Posterior vena cava (tissue), 2 donors: ENCODE measurements around the gene ZNF771. TPM values are rescaled to one million over a fixed set of nuclear protein-coding genes. Genes with fewer than 3 reads are reported as not detected.

Experiments
- DNase-seq: peaks from one replicate; pipeline ENCODE4 v3.0.0-alpha.2; 2020; ENCODE audit warnings: low spot score
- intact Hi-C, 2 donors: fragments of 100-400 bp; cut with DNase I; formaldehyde crosslinking; loops; one replicate each; pipeline versions ENCODE4 v1.14.1 to v1.14.2; 2022 to 2023
- total RNA-seq, 2 donors: library from RNA; stranded (reverse); fragmentation: NEBNext Ultra II Directional; extraction: Animal tissue kit (Norgen Biotek cat#: 25700); gene quantifications; one replicate each; pipeline ENCODE4 v1.2.1, GENCODE V29; 2021
- donor health status: DM: yes; HTN: yes; CAD: no.
- donor health status: DM: yes; HTN: yes; CAD: no.

The ZNF771 gene
- total RNA-seq, 2 donors from 2014 or later: 5.6 to 6.1 TPM

DNA sequence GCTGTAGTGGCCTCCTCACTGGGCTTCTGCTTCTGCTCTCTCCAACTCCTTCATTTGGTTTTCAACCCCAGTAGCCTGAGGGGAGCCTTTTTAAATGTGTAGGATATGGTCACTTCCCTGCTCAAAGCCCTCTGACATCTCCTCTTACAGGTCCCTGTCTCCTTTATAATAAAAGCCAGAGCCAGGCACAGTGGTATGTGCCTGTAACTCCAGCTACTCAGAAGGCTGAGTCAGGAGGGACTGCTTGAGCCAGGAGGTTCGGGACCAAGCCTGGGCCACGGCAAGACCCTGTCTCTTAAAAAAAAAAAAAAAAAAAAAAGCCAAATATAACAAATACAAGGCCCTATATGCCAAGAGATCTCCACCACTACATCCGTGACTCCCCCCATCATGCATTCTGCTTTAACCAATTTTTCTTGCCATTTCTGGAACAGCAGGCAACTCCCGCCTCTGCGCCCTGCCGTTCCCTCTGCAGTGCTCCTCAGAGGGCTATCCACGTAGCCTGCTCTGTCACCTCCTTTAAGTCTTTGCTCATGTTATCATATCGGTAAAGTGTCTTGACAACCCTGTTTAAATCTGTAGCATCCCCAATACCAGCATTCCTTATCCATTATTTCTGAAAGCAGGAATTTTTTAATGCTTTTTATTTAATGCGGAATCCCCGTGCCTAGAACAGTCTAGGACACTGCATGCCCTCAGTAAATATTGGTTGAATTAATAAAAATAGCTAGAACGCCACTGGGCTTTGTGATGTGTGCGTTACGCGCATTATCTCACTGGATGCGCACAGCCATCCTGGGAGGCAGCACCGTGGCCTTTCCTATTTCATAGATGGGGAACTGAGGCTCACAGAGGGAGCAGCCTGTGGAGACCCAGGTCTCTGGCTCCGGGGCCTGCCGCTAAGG lies 9.5 kb downstream of the ZNF771 start:
- no peak for DNase-seq
- intact Hi-C loops: no loop called here

DNA sequence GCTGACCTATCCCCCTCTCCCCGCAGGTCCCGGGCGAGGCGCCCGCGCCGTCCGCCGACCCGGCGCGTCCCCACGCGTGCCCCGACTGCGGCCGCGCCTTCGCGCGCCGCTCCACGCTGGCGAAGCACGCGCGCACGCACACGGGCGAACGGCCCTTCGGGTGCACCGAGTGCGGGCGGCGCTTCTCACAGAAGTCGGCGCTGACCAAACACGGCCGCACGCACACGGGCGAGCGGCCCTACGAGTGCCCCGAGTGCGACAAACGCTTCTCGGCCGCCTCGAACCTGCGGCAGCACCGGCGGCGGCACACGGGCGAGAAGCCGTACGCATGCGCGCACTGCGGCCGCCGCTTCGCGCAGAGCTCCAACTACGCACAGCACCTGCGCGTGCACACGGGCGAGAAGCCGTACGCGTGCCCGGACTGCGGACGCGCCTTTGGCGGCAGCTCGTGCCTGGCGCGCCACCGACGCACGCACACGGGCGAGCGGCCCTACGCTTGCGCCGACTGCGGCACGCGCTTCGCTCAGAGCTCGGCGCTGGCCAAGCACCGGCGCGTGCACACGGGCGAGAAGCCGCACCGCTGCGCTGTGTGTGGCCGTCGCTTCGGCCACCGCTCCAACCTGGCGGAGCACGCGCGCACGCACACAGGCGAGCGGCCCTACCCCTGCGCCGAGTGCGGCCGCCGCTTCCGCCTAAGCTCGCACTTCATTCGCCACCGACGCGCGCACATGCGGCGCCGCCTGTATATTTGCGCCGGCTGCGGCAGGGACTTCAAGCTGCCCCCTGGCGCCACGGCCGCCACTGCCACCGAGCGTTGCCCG lies 10.3 kb downstream of the ZNF771 start:
- intact Hi-C loops: no loop called here
- DNase-seq: peak; percentile 95

DNA sequence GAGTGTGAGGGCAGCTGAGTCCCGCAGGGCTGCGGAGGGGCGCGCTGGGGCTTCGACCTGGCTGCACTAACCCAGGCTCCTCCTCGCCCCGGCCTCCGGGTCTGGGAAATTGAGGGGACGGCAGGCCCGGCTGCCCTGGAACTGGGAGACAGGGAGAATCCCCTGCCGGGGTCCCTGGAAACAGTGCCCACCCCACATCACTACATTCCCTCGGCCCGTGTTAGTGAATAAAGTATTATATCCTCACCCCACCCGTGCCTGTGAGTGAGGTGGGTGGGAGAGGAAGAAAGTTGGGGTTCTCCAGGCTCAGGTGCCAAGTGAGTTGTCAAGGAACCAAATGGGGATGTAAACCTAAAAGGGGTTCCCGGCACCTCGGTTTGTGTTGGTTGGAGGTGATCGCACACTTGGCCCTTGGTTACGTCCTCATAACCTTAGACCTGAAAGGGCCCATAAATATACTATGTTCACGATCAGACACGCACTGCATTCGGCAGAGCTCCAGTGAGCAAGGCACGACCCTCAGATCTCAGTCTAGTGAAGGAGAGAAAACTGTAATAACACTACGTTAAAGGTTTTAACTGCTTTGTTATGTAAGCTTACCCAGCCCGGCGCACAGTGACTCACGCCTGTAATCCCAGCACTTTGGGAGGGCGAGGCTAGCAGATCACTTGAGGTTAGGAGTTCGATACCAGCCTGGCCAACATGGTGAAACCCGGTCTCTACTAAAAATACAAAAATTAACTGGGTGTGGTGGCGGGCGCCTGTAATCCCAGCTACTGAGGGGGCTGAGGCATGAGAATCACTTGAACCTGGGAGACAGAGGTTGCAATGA lies 11.2 kb downstream of the ZNF771 start:
- intact Hi-C loops: no loop called here
- no peak for DNase-seq

DNA sequence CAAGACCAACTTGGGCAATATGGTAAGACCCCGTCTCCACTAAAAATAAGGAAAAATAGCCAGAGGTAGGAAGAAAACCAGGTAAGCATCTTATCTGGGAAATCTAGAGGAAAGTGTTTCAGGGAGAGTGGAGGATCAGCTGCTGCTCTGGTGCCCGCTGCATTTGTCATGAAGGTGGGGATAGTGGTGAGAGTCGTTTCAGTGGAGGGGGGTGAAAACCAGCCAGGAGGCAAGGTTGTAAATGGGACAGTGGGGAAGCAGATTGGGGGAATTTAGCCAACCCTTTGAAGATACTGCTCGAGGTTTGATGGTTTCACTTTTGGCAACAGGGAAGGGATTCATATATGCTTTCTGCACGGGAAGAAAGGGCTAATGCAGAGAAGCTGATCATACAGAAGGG lies 13.6 kb downstream of the ZNF771 start:
- DNase-seq: no peak
- intact Hi-C loops: no loop called here

DNA sequence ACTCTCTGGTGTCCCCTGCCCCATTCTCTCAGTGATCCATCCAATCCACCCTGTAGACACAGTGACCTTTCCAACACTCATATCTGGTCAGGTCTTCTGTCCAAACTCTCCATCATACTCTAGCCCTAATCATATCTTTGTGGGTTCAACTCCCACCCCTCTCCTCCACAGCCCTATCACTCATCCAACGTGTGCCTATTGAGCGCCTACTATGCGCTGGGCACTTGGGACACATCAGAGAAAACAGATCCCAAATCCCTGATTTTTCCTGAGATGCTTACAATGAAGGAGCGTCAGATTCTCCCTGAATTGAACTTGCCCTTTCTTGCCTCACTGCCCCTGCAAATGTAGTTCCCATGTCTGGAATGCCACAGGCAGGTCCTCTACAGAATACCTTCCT lies 20.6 kb downstream of the ZNF771 start:
- no peak for DNase-seq
- intact Hi-C loops: no loop called here

DNA sequence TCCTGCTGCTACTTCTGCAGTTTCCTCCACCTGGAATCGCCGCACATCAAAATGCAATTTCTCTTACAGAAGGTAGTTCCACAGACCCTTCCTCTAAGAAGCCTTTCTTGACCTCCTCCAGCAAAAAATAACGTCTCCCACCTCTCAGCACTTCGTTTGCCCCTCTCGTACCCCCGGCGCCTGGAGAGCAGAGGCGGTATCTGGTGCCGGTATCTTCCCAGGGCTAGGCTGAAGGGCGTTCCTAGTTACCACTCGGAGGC lies 21.9 kb downstream of the ZNF771 start:
- DNase-seq: no peak
- intact Hi-C loops: no loop called here

DNA sequence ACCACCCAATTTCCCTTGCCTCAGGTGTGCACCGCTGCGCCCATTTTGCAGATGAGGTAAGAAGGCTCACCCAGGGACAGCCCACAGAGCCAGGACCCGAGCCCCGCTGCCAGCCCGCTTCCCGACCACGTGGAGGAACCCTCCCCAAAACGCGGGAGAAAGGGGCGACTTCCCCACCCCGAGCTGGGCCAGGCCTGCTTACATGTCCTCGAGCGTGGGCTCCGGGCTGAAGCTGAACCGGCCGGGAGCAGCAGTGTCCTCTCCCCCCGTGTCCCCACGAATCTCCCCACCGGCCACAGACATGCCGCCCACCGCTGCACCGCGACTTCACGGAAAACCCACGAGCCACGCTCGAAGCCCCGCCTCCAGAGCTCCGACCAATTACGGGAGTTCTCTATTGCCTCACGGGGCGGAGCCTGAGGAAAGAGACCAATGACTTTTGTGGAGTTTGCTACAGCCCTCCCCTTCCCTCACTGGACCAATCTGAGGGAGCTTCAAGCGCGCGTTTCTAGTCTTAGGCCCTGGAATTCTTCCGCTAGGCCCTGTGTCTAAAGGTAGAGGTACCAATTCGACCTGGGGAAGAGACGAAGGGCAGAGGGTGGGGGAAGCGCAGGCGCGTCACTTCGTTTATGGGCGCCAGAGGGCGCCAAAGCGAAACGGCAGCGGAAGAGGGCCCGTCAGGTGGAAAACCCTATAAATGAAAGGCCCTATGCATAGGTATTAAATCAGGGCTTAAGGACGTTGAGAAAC lies 22.4 kb downstream of the ZNF771 start, which contains the start of gene DCTPP1:
Gene DCTPP1, minus strand, starts transcription at position 353 of the 750 bp plus-strand sequence. Its CDS starts 50 bp downstream, at position 303.
- intact Hi-C loops: no loop called here
- peak; percentile 97 for DNase-seq

DNA sequence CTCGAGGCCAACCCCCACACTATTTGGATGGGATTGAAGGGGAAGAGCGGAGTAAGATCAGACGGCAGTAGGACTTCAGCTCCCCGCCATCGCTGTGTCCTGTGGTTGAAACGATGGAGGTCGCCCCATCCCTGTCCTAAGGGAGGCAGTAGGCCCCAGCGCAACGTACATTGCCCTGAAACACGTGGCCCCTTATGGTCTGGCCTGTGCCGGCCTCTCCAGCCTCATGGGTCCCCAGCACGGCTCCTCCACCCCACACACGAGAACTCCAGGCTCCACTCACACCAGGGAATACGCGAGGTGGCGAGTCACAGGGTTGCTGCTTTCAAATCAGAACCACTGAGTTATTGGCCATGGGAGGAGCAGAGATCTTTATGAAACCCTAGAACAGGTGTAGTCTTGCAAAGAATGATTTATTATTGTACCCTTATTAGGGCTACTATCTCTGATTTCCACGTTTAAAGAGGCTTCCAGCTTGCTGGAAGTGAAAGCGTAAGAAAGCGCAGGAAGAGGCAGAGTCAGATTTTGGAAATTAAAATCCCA lies 23.1 kb downstream of the ZNF771 start:
- DNase-seq: no peak
- intact Hi-C loops: no loop called here

DNA sequence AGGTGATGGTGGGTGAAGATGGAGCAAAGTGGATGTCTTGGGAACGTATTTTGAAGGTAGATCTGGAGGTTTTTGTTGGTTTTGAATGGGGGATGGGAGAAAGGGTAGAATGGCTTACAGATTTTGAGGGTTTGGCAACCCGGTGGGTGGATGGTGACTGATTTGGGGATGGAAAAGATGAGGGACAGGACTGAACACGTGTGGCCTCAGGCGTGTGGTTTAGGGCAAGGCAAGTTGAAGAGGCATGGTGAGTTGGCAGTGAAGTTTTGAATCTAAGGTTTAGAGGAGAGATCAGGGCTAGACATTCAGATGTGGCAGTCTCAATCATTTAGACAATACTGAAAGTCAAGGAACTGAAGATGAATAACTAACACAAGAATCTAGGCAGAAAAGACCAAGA lies 27.4 kb downstream of the ZNF771 start:
- intact Hi-C loops: no loop called here
- DNase-seq: no peak

DNA sequence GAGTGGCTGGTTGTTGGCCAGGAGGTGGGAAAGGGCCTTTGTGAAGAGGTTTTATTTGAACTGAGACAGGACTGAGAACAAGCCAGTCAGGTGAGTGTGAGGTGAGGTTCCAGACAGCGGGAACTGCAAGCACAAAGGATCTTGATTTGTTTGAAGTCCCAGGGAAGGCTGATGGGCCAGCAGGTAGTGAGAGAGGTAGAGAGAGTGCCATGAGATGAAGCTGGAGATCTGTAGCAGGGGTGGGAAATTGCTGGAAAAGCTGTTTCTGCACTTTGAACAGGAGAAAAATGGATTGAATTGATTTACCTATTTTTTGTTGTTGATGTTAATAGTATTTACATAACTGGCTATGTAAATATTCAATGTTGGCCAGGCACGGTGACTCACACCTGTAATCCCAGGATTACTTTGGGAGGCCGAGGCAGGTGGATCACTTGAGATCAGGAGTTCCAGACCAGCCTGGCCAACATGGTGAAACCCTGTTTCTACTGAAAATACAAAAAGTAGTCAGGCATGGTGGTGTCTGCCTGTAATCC lies 30.2 kb downstream of the ZNF771 start:
- DNase-seq: no peak
- intact Hi-C loops: no loop called here

DNA sequence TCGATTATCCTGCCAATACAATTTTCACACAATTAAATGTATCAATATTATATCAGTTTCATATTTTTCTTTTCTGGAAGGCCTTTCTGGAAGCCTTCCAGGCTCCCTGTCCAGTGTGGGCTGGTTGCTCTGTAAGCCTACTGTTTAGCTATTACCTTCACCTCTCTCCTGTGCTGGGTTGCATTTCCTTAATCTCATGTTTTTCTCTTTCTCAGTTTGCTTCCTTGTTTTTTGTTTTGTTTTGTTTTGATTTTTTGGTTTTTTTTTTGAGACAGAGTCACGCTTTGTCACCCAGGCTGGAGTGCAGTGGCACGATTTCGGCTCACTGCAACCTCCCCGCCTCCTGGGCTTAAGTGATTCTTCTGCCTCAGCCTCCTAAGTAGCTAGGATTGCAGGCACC lies 31.4 kb downstream of the ZNF771 start:
- DNase-seq: no peak
- intact Hi-C loops: no loop called here

DNA sequence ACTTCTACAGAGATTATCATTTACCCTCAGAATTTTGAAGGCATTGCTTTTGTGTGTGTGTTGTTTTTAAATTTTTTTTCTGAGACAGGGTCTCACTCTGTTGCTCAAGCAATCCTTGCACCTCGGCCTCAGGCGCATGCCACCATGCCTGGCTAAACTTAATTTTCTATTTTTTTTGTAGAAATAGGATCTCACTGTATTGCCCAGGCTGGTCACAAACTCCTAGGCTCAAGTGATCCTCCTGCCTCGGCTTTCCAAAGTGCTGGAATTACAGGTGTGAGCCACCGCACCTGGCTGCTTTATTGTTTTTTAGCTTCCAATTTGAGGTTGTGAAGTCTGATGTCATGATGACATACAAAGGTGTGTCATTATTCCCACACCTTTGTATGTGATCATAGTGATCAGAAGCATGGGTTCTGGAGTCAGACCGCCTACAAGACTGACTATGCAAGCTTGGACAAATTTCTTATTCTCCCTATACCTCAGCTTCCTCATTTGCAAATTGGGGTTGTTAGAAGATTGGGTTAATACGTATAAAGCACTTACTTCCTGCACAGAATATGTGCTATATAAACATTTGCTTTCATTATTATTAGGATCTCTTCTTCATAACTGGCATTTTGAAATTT lies 32.4 kb downstream of the ZNF771 start:
- no peak for DNase-seq
- intact Hi-C loops: loop anchor here in 1 of 2 donors (10.0 kb wide), 1 partner anchor 85 kb away; the partner anchor contains the start of gene ZNF768

DNA sequence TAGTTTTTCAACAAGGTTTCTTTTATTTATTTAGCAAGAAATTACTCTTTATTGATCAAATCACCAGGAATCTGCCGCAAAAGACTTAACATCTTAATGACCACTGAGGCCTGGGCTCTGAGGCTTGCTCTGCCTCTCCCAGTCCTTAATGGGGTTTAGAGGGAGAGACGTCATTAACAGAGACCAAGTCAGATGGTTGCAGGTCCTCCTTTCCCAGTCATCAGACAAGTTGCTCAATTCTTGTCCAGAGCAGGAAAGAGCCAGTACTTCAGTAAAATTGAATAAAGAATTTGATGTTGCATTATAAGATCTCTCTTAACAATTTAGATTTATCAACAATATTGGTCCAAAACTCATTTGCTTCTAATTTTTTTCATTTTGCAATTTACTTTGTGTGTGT lies 36.2 kb downstream of the ZNF771 start:
- intact Hi-C loops: loop anchor here in 1 of 2 donors (10.0 kb wide), 1 partner anchor 81 kb away; the partner anchor contains the start of gene ZNF768
- DNase-seq: no peak

DNA sequence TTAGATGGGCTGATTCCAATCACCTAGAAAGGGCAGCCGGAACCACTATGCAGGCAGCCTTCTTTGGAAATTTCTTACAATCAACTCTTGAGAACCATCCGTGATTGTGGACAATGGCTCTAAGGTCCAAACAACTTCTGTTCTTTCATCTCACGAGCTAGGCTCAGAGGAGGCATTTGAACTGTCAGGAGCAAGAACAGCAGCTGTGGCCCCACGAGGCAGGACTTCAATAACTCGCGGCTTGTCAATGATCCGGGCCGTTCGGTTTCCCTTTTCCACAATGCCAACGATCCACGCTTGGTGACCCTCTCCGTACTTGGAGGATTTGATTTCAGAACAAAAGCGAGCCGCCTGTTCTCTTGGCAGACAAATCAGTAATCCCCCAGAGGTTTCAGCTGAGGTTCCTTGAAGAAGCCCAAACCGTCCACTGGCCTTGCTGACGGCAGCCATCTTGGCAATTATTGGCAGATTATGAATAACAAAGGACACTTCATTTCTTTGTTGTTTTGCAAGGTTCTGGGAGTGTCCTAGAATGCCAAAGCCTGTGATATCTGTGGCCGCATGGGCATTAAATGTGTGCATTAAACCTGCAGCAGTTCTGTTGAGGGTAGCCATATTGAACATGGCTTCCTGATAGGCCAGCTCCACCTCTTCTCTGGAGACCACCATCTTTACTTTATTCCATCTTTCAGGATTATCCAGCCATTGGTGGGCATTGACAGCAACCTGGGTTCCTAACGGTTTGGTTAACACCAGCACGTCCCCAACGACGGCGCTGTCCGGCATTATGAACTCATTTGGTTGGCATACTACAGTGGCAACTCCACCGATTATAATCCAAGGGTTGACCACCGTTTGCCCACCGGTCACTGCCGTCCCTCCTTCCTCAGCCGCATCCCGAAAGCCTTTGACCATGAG lies 37.1 kb downstream of the ZNF771 start:
- no peak for DNase-seq
- intact Hi-C loops: loop anchor here in 1 of 2 donors (10.0 kb wide), 1 partner anchor 80 kb away; the partner anchor contains the start of gene ZNF768

DNA sequence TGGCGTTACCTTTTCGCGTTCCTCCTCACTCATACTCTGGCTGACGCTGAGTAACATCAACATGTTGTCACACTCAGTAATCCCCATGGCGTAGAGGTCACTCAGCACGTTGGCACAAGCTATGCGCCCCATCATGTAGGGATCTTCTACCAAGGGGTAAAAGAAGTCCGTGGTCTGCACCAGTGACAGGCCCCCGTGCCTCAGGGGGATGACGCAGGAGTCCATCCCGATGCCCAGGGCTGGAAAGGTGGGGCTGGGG lies 37.7 kb downstream of the ZNF771 start:
- intact Hi-C loops: loop anchor here in 1 of 2 donors (10.0 kb wide), 1 partner anchor 80 kb away; the partner anchor contains the start of gene ZNF768
- DNase-seq: no peak

DNA sequence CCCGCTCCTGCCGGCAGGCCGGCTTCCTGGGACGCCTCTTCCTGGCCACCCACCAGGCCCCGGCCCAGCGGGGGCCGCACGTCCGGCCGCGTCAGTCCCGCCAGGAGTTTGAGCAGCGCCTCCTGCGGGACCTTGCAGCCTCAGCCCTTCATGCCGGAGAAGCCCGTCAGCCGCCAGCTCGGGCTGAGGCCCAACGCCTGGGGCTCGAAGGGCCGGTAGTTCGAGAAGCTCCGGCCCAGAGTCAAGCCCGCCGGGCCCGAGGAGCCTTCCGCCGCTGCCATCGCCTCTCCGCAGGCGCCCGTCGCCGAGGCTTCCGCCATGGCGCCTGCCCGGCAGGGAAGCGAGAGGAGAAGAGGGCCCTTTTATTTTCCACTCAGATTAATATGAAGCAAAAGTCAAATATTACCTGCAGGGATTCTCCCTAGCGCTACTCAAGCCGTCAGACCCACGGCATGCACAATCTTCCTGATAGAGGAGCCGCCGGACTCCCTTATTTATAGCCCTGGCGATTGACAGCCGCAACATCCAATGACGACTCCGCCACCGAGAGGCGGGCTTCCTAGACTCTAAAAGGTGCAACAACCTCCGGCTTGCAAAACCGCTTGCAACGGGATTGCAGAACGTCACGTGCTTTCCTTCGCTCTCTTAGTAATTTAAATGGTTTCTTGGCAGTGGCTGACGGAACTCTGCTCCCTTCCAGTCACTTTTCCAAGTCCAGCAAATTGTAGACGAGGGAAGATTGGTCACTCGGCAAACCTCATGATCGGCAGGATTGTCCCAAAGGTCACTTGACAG lies 38.2 kb downstream of the ZNF771 start, which contains the start of gene SEPHS2:
Gene SEPHS2, minus strand, starts transcription at position 467 of the 795 bp plus-strand sequence. Its CDS starts 147 bp downstream, at position 320.
- intact Hi-C loops: loop anchor here in 1 of 2 donors (10.0 kb wide), 1 partner anchor 79 kb away; the partner anchor contains the start of gene ZNF768
- peak; percentile 99 for DNase-seq
